Cardiac fibroblast (primary cell): ENCODE measurements around the gene LRRN2.
A peak's percentile ranks its signal among the peaks of the same experiment; 100 is the strongest.

Source experiments
- DNase-seq, 2 donors: peaks; one replicate each; pipeline versions ENCODE4 v3.0.0 to v3.0.0-alpha.2; 2010; ENCODE audit warnings: low read depth in 2 of 2
- H3K4me3 ChIP-seq, 2 donors: replicated peaks in 1 of 2; 1 replicate in 1 of 2; 2 replicates in 1 of 2; pipeline ENCODE4 v1.5.1; 2011; ENCODE audit warnings: low read depth in 2 of 2, low read length in 2 of 2, mild to moderate bottlenecking in 2 of 2, moderate library complexity in 1 of 2
- TF ChIP-seq, protein P1 (sequence below): IDR thresholded peaks from one replicate; pipeline ENCODE4 v1.5.1; 2011; ENCODE audit warnings: low read depth, mild to moderate bottlenecking, low read length, inconsistent platforms

Gene LRRN2

GRCh38 chr1:204647805-204648153 is 37.8 kb downstream of the LRRN2 start:
- no peak for DNase-seq
- H3K4me3 ChIP-seq = no peak overlapping the region
- TF ChIP-seq, protein P1, sequence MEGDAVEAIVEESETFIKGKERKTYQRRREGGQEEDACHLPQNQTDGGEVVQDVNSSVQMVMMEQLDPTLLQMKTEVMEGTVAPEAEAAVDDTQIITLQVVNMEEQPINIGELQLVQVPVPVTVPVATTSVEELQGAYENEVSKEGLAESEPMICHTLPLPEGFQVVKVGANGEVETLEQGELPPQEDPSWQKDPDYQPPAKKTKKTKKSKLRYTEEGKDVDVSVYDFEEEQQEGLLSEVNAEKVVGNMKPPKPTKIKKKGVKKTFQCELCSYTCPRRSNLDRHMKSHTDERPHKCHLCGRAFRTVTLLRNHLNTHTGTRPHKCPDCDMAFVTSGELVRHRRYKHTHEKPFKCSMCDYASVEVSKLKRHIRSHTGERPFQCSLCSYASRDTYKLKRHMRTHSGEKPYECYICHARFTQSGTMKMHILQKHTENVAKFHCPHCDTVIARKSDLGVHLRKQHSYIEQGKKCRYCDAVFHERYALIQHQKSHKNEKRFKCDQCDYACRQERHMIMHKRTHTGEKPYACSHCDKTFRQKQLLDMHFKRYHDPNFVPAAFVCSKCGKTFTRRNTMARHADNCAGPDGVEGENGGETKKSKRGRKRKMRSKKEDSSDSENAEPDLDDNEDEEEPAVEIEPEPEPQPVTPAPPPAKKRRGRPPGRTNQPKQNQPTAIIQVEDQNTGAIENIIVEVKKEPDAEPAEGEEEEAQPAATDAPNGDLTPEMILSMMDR = no peak

GRCh38 chr1:204647114-204647804 is 38.3 kb downstream of the LRRN2 start:
- no peak overlapping the region for H3K4me3 ChIP-seq
- DNase-seq = peak; percentile 72 to 83
- TF ChIP-seq, protein P1 = no peak

DNA sequence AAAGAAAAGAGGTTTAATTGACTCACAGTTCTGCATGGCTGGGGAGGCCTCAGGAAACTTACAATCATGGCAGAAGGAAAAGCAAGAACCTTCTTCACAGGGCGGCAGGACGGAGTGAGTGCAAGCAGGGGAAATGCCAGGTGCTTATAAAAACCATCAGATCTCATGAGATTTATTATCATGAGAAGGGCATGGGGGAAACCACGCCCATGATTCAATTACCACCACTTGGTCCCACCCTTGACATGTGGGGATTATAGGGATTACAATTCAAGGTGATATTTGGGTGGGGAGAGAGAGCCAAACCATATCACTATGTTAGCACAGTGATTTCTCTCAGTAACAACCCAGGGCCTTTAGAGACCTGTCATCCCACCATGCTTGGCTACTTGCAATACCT is 39.9 kb downstream of the LRRN2 start:
- no peak overlapping the region for H3K4me3 ChIP-seq
- TF ChIP-seq, protein P1 = no peak
- no peak for DNase-seq

- TF ChIP-seq, protein P1 = no peak
- no peak for DNase-seq
- no peak overlapping the region for H3K4me3 ChIP-seq
These were observed 40.3 kb downstream of the LRRN2 start for GRCh38 chr1:204645251-204645650.

DNA sequence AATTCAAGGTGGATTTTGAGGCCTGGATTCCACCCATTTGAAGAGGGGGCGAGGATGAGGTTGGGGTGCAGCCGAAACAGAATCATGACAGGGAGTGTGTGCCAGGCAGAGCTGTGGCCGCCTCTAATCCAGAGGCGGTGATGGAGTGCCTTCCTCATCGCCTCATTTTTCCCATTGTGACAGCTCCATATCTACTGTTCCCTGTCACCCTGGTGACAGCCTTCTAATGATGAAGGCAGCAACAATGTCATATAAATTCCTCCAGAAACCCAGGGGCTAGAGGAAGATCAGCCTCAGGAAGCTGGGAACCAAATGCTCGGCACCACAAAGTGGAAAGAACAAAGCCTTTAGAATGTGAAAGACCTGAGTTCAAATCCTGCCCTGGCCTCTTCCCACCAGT is 42.0 kb downstream of the LRRN2 start:
- no peak for DNase-seq
- TF ChIP-seq, protein P1 = no peak
- H3K4me3 ChIP-seq = no peak overlapping the region

DNA sequence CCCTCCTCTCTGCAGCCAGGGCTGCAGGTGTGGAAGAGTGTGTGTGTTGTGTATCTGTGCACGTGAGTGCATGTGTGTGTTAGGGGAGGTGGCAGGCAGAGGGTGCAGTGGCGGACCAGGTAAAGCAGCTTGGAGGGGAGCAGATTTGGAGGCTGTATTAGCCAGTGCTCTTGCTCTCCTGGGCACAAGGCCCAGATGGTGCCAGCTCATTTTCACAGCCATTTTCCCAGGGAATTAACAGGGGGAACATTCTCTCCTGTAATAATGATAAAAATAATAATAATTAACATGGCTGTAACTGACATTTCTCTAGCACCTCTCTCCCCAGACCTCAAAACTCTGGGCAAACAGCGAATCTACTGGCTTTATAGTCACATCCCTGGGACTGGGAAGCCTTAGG is 43.6 kb downstream of the LRRN2 start:
- no peak for DNase-seq
- TF ChIP-seq, protein P1 = no peak
- no peak overlapping the region for H3K4me3 ChIP-seq

GRCh38 chr1:204641455-204641854 is 44.1 kb downstream of the LRRN2 start:
- DNase-seq = no peak
- no peak overlapping the region for H3K4me3 ChIP-seq
- TF ChIP-seq, protein P1 = no peak
